Tongue (tissue), 2 donors: Measurements from ENCODE around the gene NMNAT2. TPM values are rescaled to one million over a fixed set of nuclear protein-coding genes. Genes with fewer than 3 reads are reported as not detected.
"Not testable (repeated sequence)": the region's sequence is repeated elsewhere in the genome, so short reads cannot be mapped to it uniquely, and the experiment has no call there.

ENCODE experiments used
- DNase-seq: peaks from one replicate; pipeline ENCODE4 v3.0.0-alpha.2; 2015
- total RNA-seq: library from RNA; depleted of rRNA; stranded (reverse); fragments of >200 nt; gene quantifications from one replicate; pipeline ENCODE4 v1.2.3, GENCODE V29; 2014

NMNAT2 gene
- total RNA-seq, 1 donor from 2014 or later = 0.72 TPM

GRCh38 chr1:183259924-183260323 is 158.3 kb downstream of the NMNAT2 start:
- no peak for DNase-seq

- no peak for DNase-seq
Measured at GRCh38 chr1:183255073-183255472, 163.1 kb downstream of the NMNAT2 start.

GRCh38 chr1:183251959-183252450 is 166.2 kb downstream of the NMNAT2 start:
- no peak for DNase-seq

- no peak for DNase-seq
Measured at GRCh38 chr1:183251101-183251958, 166.8 kb downstream of the NMNAT2 start.

GRCh38 chr1:183249941-183250452 is 168.2 kb downstream of the NMNAT2 start:
- DNase-seq = no peak

- DNase-seq = no peak
Measured at GRCh38 chr1:183248989-183249691, 169.0 kb downstream of the NMNAT2 start.

GRCh38 chr1:183247931-183248330 is 170.2 kb downstream of the NMNAT2 start:
- no peak for DNase-seq

GRCh38 chr1:183247484-183247883 is 170.7 kb downstream of the NMNAT2 start:
- DNase-seq = no peak

GRCh38 chr1:183247066-183247465 is 171.1 kb downstream of the NMNAT2 start:
- DNase-seq = no peak

- DNase-seq = no peak
Measured at GRCh38 chr1:183246436-183246835, 171.7 kb downstream of the NMNAT2 start.

- DNase-seq = no peak
Measured at GRCh38 chr1:183245357-183245756, 172.8 kb downstream of the NMNAT2 start.

- DNase-seq = peak; percentile 91
Measured at GRCh38 chr1:183244466-183244865, 173.7 kb downstream of the NMNAT2 start.

GRCh38 chr1:183243161-183244050 is 174.8 kb downstream of the NMNAT2 start:
- DNase-seq = no peak

- DNase-seq = no peak
Measured at GRCh38 chr1:183242556-183242955, 175.6 kb downstream of the NMNAT2 start.

- DNase-seq = peak; percentile 32
Measured at GRCh38 chr1:183241471-183241870, 176.7 kb downstream of the NMNAT2 start.

- not testable (repeated sequence) for DNase-seq
Measured at GRCh38 chr1:183240853-183241252, 177.3 kb downstream of the NMNAT2 start.

- DNase-seq = no peak
Measured at GRCh38 chr1:183240526-183240825, 177.7 kb downstream of the NMNAT2 start.

GRCh38 chr1:183239793-183240525 is 178.2 kb downstream of the NMNAT2 start:
- peak; percentile 71 for DNase-seq

- DNase-seq = no peak
Measured at GRCh38 chr1:183239220-183239742, 178.9 kb downstream of the NMNAT2 start.

GRCh38 chr1:183238071-183238470 is 180.1 kb downstream of the NMNAT2 start:
- DNase-seq = no peak

GRCh38 chr1:183237046-183237445 is 181.1 kb downstream of the NMNAT2 start:
- no peak for DNase-seq
